Parathyroid adenoma (tissue), 2 donors: ENCODE measurements around the gene MSH3.

Source experiments
- H2AFZ ChIP-seq: fragments of 300-600 bp; sonication (generic); one replicate; pipeline ENCODE4 v1.7.0; 2017; ENCODE audit warnings: antibody characterized with exemption, mild to moderate bottlenecking
- H3K27ac ChIP-seq: fragments of 300-600 bp; sonication (generic); one replicate; pipeline ENCODE4 v1.7.0; 2017
- H3K27me3 ChIP-seq: fragments of 300-600 bp; sonication (generic); one replicate; pipeline ENCODE4 v1.7.0; 2017; ENCODE audit warnings: low read length; ENCODE audit not compliant: control insufficient read depth, insufficient read depth
- H3K36me3 ChIP-seq: fragments of 300-600 bp; sonication (generic); one replicate; pipeline ENCODE4 v1.7.0; 2017; ENCODE audit warnings: low read length; ENCODE audit not compliant: control insufficient read depth, insufficient read depth
- H3K4me1 ChIP-seq: fragments of 300-600 bp; sonication (generic); one replicate; pipeline ENCODE4 v1.7.0; 2017; ENCODE audit warnings: control low read depth
- H3K4me2 ChIP-seq: fragments of 300-600 bp; sonication (generic); one replicate; pipeline ENCODE4 v1.7.0; 2017; ENCODE audit warnings: low read length
- H3K4me3 ChIP-seq: fragments of 300-600 bp; sonication (generic); one replicate; pipeline ENCODE4 v1.7.0; 2017; ENCODE audit warnings: low read depth, low read length
- H3K79me2 ChIP-seq: fragments of 300-600 bp; sonication (generic); one replicate; pipeline ENCODE4 v1.7.0; 2017; ENCODE audit warnings: control low read depth
- H3K9ac ChIP-seq: fragments of 300-600 bp; sonication (generic); one replicate; pipeline ENCODE4 v1.7.0; 2017; ENCODE audit warnings: mild to moderate bottlenecking
- H3K9me3 ChIP-seq: fragments of 300-600 bp; sonication (generic); one replicate; pipeline ENCODE4 v1.7.0; 2017; ENCODE audit warnings: low read length; ENCODE audit not compliant: control insufficient read depth
- CTCF ChIP-seq: fragments of 300-600 bp; sonication (generic); IDR thresholded peaks from one replicate; pipeline ENCODE4 v1.7.0; 2017; ENCODE audit warnings: antibody characterized with exemption, mild to moderate bottlenecking
- donor health status: primary hyperparathyroidism.

Gene MSH3

DNA sequence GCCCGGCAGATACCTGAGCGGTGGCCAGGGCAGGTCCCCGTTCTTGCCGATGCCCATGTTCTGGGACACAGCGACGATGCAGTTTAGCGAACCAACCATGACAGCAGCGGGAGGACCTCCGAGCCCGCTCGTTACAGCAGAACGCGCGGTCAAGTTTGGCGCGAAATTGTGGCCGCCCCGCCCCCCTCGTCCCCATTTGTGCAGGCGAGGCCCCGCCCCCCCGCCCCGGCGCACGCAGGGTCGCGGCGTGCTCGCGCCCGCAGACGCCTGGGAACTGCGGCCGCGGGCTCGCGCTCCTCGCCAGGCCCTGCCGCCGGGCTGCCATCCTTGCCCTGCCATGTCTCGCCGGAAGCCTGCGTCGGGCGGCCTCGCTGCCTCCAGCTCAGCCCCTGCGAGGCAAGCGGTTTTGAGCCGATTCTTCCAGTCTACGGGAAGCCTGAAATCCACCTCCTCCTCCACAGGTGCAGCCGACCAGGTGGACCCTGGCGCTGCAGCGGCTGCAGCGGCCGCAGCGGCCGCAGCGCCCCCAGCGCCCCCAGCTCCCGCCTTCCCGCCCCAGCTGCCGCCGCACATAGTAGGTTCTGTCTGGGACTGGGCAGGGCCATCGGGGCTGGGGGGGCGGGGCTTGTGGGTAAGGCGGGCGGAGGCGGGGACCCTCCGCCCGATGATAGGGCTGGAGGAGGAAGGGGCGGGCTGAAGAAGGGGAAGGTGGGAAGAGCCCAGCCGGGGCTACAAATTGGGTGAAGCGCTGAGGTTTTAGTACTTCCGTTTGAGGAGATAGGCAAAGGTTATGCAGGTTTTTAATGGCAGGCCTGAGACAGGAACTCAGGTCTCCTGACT lies at the start of gene MSH3, which contains the start of gene DHFR:
Gene MSH3 (plus strand): TSS at position 262 of the 840 bp plus-strand sequence. CDS start 76 bp downstream, at position 338.
Gene DHFR (minus strand): TSS at position 593 of the 840 bp plus-strand sequence. CDS start 494 bp downstream, at position 99.
- Histone ChIP-seq H3K9me3 (no peaks in the 10 kb centered on the region), H3K27me3 (no peaks in the 10 kb centered on the region), H2AFZ (peak within 1 kb of the TSS; percentile 94), H3K4me3 (peak within 1 kb of the TSS; percentile 90), H3K9ac (no peak within 1 kb of the TSS), H3K27ac (peak within 1 kb of the TSS; percentile 95), H3K79me2 (peaks cover 6% of the 10 kb centered on the region), H3K4me2 (peak within 1 kb of the TSS; percentile 95), H3K36me3 (no peaks in the 10 kb centered on the region), H3K4me1 (peaks cover 4% of the 10 kb centered on the region)
- TF ChIP-seq CTCF, result peak; percentile 23

- Histone ChIP-seq H3K27me3 (no peaks in the 10 kb centered on the region), H3K4me3 (no peak overlapping the region), H2AFZ (no peak overlapping the region), H3K4me2 (no peak overlapping the region), H3K27ac (no peak overlapping the region), H3K36me3 (no peaks in the 10 kb centered on the region), H3K4me1 (no peaks in the 10 kb centered on the region), H3K9ac (no peak overlapping the region), H3K79me2 (no peaks in the 10 kb centered on the region), H3K9me3 (no peaks in the 10 kb centered on the region)
- TF ChIP-seq CTCF, result no peak
These were observed 47.1 kb upstream of the MSH3 start for GRCh38 chr5:80607343-80607742.

DNA sequence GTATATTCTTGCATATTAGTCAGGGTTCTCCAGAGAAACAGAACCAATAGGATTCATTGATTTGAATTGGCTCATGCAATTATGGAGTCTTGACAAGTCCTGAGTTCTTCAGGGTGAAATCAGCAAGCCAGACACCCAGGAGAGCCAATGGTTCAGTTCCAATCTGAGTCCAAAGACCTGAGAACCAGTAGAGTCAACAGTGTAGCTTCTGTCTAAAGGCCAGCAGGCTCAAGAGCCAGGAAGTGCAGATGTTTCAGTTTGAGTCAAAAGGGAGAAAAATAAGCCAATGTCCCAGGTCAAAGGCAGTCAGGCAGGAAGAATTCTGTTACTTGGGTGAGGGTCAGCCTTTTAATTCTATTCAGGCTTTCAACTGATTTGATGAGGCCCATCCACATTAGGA lies 46.6 kb upstream of the MSH3 start:
- no peak overlapping the region for H3K9ac ChIP-seq
- no peaks in the 10 kb centered on the region for H3K36me3 ChIP-seq
- H3K9me3 ChIP-seq, result no peaks in the 10 kb centered on the region
- no peak overlapping the region for H3K4me3 ChIP-seq
- no peak overlapping the region for H2AFZ ChIP-seq
- H3K4me1 ChIP-seq, result no peaks in the 10 kb centered on the region
- TF ChIP-seq CTCF, result no peak
- H3K4me2 ChIP-seq, result no peak overlapping the region
- no peak overlapping the region for H3K27ac ChIP-seq
- H3K79me2 ChIP-seq, result no peaks in the 10 kb centered on the region
- no peaks in the 10 kb centered on the region for H3K27me3 ChIP-seq

DNA sequence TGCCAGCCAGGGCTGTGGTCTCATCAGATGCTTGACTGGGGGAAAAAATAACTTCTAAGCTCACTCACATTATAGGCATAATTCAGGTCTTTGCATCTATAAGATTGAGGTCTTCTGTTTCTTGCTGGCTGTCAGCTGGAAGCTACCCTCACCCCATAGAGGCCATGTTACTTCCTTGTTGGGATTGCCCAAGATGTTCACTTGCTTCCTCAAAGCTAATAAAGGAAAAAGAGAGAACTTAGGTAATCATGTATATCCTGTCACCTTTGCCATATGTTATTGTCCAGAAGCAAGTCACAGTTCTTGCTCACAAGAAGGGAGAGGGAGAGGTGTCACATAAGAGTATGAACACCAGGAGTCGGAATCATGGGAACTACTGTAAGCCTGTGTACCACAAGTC lies 45.7 kb upstream of the MSH3 start:
- H3K79me2 ChIP-seq, result no peaks in the 10 kb centered on the region
- no peak overlapping the region for H3K4me2 ChIP-seq
- H3K4me1 ChIP-seq, result no peaks in the 10 kb centered on the region
- no peak overlapping the region for H2AFZ ChIP-seq
- no peak overlapping the region for H3K9ac ChIP-seq
- H3K4me3 ChIP-seq, result no peak overlapping the region
- no peak for TF ChIP-seq CTCF
- H3K27me3 ChIP-seq, result no peaks in the 10 kb centered on the region
- no peaks in the 10 kb centered on the region for H3K9me3 ChIP-seq
- H3K27ac ChIP-seq, result no peak overlapping the region
- H3K36me3 ChIP-seq, result no peaks in the 10 kb centered on the region
